Measurements from ENCODE around the gene XAB2. TPM values are rescaled to one million over a fixed set of nuclear protein-coding genes. Genes with fewer than 3 reads are reported as not detected.
A peak's percentile ranks its signal among the peaks of the same experiment; 100 is the strongest.

The XAB2 gene
- total RNA-seq, result 100 to 1,000 TPM; 118 to 121 TPM
- 44.6 TPM for polyA plus RNA-seq (2013, experiment 1 of 2)
- polyA plus RNA-seq (2013, experiment 2 of 2), result 43.6 TPM
- total RNA-seq, result 45.1 to 148 (median 87.1) reads per million in 172 experiments

DNA sequence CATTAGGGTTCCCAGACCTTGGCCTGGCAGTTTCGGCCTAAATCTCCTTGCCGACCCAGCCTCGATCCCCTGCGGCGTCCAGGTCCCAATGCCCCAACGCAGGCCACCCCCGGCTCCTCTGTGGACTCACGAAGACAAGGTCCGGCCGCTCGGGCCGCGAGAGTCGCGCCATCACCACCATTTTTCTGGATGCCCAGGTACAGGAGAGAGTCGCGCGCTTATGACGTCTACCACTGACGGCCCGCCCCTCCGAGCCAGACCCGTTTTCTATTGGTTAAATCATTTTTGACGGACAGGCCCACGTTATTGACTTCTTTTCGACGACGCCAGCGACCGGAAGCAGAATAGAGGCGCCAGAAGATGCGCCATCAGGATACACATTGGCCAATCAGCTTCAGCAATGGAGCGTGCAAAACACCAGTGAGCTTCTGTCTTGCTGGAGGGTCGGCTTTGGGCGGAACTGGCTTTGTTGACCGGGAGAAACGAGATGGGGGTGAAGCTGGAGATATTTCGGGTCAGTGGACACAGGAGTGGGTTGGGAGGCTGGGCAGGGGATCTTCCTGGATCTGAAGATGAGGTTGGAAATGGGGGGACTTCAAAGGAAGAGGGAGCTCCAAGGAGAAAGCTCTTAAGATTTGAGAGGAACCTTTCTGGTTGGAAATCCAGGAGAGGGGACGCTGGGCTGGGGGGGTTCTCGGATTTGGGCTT, at the start of gene XAB2, which contains the start of gene PET100:
Gene XAB2, minus strand, starts transcription at position 199 of the 708 bp plus-strand sequence. Its CDS starts 18 bp downstream, at position 181.
Gene PET100, plus strand, starts transcription at position 447 of the 708 bp plus-strand sequence. Its CDS starts 41 bp downstream, at position 488.
- ATAC-seq (ENCODE audit: poor library complexity) (peak; percentile 97), DNase-seq (peak; percentile 88 to 99 (median 94))
- no peak for TF ChIP-seq CTCF (IDR thresholded peaks at IDR 0.05)
- Mint-ChIP-seq H3K27me3 (no peaks in the 10 kb centered on the region), H3K4me1 (ENCODE audit: low read depth) (peaks cover 34% of the 10 kb centered on the region), H3K9me3 (no peaks in the 10 kb centered on the region), H3K36me3 (ENCODE audit: low read depth) (peaks cover 52% of the 10 kb centered on the region), H3K4me3 (peak within 1 kb of the TSS; percentile 95), H3K27ac (peak within 1 kb of the TSS; percentile 96)
- H3K27ac ChIP-seq (ENCODE audit: low read depth in 1 of 2, low read length in 2 of 2), result peak within 1 kb of the TSS; percentile 92 to 94
- H3K9me3 ChIP-seq (ENCODE audit: control insufficient read depth in 1 of 2, insufficient read depth in 1 of 2, low read length in 2 of 2), result no peaks in the 10 kb centered on the region
- peak within 1 kb of the TSS; percentile 72 for H3K4me3 ChIP-seq (ENCODE audit: low read length)
- peaks cover 44% of the 10 kb centered on the region for H3K4me1 ChIP-seq (ENCODE audit: insufficient read depth, low read length)
- ChIA-PET CTCF (interaction anchor here (1.6 to 2.4 kb wide), 2 partner anchors 51 to 61 kb away, joined by 8 to 20 read pairs; partner anchors contain the start of gene TRAPPC5), POLR2A (interaction anchor here (0.6 to 2.2 kb wide), 38 partner anchors 9 to 1825 kb away, joined by 3 to 18 read pairs (median 4); partner anchors contain the start of genes ARHGEF18, CLEC4M, DENND1C and GPR108)
- no peaks in the 10 kb centered on the region for H3K27me3 ChIP-seq (ENCODE audit: control insufficient read depth in 1 of 2, insufficient read depth in 2 of 2, low read length in 2 of 2)
- H3K36me3 ChIP-seq (ENCODE audit: insufficient read depth, low read length), result peaks cover 50% of the 10 kb centered on the region
- intact Hi-C loops (cut with DNase I, micrococcal nuclease), result loop anchor here in 1 of 2 experiments (2.0 to 5.0 kb wide), 2 partner anchors 51 to 92 kb away; partner anchors contain the start of genes PNPLA6 and TRAPPC5

GRCh38 chr19:7677669-7678311, 48.4 kb upstream of the XAB2 start:
- H3K27me3 Mint-ChIP-seq, result peaks cover 51% of the 10 kb centered on the region
- no peak overlapping the region for H3K27ac Mint-ChIP-seq
- CTCF ChIA-PET, result interaction anchor here (0.9 to 1.5 kb wide), 2 partner anchors 25 to 121 kb away, joined by 4 read pairs; no protein-coding TSS in a partner anchor
- Histone ChIP-seq H3K9me3 (ENCODE audit: control insufficient read depth in 1 of 2, insufficient read depth in 1 of 2, low read length in 2 of 2) (no peaks in the 10 kb centered on the region), H3K27ac (ENCODE audit: low read depth in 1 of 2, low read length in 2 of 2) (no peak overlapping the region), H3K27me3 (ENCODE audit: control insufficient read depth in 1 of 2, insufficient read depth in 2 of 2, low read length in 2 of 2) (peaks cover 12 to 15% of the 10 kb centered on the region in 2 experiments), H3K4me3 (ENCODE audit: low read length) (no peak overlapping the region), H3K36me3 (ENCODE audit: insufficient read depth, low read length) (peaks cover 4% of the 10 kb centered on the region), H3K4me1 (ENCODE audit: insufficient read depth, low read length) (peaks cover 63% of the 10 kb centered on the region)
- no peaks in the 10 kb centered on the region for H3K9me3 Mint-ChIP-seq
- intact Hi-C loops (cut with DNase I, micrococcal nuclease), result no loop called here
- TF ChIP-seq CTCF (IDR thresholded peaks at IDR 0.05), result no peak
- no peak for ATAC-seq (ENCODE audit: poor library complexity)
- H3K36me3 Mint-ChIP-seq (ENCODE audit: low read depth), result peaks cover 15% of the 10 kb centered on the region
- POLR2A ChIA-PET, result no interaction called here
- DNase-seq, result peak in 1 of 14 experiments; percentile 38
- peaks cover 54% of the 10 kb centered on the region for H3K4me1 Mint-ChIP-seq (ENCODE audit: low read depth)
- no peak overlapping the region for H3K4me3 Mint-ChIP-seq

GRCh38 chr19:7676854-7677253, 47.5 kb upstream of the XAB2 start, which contains the start of gene MCEMP1:
MCEMP1 (plus strand) TSS chr19:7677090; CDS start chr19:7677121, 31 bp downstream.
- peak within 1 kb of the TSS; percentile 16 for H3K4me3 Mint-ChIP-seq

More at GRCh38 chr19:7676854-7677253, 47.5 kb upstream of the XAB2 start, which contains the start of gene MCEMP1:
- Mint-ChIP-seq H3K4me1 (ENCODE audit: low read depth) (peaks cover 52% of the 10 kb centered on the region), H3K27me3 (peaks cover 57% of the 10 kb centered on the region), H3K27ac (no peak within 1 kb of the TSS), H3K9me3 (no peaks in the 10 kb centered on the region), H3K36me3 (ENCODE audit: low read depth) (peaks cover 9% of the 10 kb centered on the region)
- no peaks in the 10 kb centered on the region for H3K36me3 ChIP-seq (ENCODE audit: insufficient read depth, low read length)
- H3K27ac ChIP-seq (ENCODE audit: low read depth in 1 of 2, low read length in 2 of 2), result no peak within 1 kb of the TSS
- ATAC-seq (ENCODE audit: poor library complexity) (no peak), DNase-seq (no peak)
- H3K4me1 ChIP-seq (ENCODE audit: insufficient read depth, low read length), result peaks cover 54% of the 10 kb centered on the region
- ChIA-PET CTCF (no interaction called here), POLR2A (no interaction called here)
- peaks cover 16 to 17% of the 10 kb centered on the region in 2 experiments for H3K27me3 ChIP-seq (ENCODE audit: control insufficient read depth in 1 of 2, insufficient read depth in 2 of 2, low read length in 2 of 2)
- no peaks in the 10 kb centered on the region for H3K9me3 ChIP-seq (ENCODE audit: control insufficient read depth in 1 of 2, insufficient read depth in 1 of 2, low read length in 2 of 2)
- TF ChIP-seq CTCF (IDR thresholded peaks at IDR 0.05), result no peak
- intact Hi-C loops (cut with DNase I, micrococcal nuclease), result no loop called here
- no peak within 1 kb of the TSS for H3K4me3 ChIP-seq (ENCODE audit: low read length)

All from CD4-positive, alpha-beta T cell (primary cell).